Colon (tissue), 2 donors: ENCODE data around the gene DNMT3L.
"Not testable (repeated sequence)": the region's sequence is repeated elsewhere in the genome, so short reads cannot be mapped to it uniquely, and the experiment has no call there.

Source experiments
- FAIRE-seq: peaks from 2 replicates; lab custom pipeline; 2012; peaks lifted over from hg19 to GRCh38; lab: Jason Lieb, UNC
- donor health status: control.
- donor health status: control.

The DNMT3L gene

DNA sequence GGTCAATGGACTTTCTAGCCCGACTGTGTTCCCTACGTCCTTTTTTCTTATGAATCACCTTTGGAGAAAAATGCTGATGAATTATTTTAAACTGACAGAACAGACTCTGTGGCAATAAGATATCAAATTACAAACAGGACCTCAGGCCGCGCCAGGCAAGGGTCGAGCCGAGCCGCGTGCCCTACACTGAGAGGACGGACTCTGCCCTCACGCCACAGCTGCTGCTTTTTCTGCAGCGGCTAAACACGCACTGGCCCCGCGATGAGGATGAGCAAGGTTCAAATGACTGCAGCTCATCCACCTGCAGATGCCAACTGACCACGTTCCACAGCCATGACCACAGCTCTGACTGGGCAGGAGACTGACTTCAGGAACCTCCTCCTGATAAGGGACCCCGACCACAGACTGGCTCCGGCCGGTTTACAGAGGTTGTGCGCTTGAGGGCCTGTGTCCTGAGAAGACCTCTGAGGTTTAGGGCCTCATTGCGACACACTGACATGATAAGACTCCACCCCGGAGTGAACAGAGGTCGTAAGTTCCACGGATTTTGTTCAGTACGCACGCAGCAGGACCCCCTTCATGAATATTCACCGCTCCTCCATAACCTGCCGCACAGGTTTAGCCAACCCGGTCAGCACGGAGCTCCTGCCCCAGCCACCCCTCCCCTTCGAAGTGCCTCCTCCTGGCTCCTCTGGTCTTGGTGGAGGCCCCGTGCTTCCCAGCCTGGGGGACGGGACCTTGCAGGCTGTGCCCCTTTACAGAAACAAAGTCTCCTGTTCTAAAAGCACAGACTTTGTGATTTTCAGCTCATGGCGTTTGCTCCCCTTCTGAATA is 12.3 kb downstream of the DNMT3L start:
- FAIRE-seq = not testable (repeated sequence)

DNA sequence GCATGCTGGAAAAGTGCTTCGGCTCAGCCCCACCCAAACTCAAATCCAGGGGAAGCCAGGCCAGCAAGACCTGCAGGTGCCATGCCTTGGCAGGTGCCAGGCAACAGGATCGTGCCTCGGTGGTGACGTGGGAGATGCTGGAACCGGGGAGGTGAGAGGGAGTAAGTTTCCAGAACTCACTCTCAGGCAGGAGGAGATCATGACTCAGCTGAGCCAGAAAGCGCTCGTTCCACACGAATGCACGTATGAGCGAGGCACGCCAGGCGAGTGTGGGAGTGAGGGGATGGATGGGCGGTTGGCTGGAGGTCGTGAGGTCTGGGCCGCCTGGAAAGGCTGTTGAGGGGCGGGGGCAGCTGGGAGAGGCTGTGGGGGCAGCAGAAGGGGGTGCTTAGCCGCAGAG is 13.8 kb downstream of the DNMT3L start:
- not testable (repeated sequence) for FAIRE-seq

DNA sequence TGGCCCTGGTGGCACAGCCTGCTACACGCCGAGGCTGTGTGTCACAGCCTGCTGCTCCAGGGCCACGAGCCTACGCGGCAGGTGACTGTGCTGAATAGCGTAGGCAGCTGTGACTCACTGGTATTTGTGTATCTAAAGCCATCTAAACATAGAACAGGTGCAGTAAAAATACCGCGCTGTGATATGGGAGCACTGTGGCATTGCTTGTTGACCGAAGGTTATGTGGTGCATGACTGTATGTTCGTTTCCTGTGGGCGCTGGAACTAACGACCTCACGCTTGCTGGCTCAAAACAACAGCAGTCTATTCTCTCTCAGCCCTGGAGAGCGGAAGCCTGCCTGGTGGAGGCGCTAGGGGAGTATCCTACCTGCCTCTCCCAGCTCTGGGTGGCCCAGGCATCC is 17.7 kb downstream of the DNMT3L start:
- peak; percentile 57 for FAIRE-seq

DNA sequence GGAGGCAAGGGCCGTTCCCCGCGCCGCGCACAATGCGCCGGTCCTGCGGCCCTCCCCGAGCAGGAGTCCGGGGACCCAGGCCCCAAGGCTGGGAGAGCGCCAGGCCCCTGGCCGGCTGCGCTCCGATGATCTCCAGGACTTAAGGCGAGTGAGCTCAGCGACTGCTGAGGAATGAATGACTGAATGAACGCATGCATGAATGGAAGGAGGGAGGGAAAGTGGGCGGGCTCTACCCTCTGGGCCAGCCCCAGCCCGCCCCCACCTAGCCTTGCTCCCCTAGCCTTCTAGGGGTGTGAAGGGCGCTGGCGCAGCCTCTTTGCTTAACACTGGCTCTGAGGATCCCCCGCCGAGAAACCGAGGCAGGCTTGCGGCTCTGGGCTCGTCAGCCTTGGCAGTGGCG is 20.4 kb downstream of the DNMT3L start:
- FAIRE-seq = not testable (repeated sequence)

DNA sequence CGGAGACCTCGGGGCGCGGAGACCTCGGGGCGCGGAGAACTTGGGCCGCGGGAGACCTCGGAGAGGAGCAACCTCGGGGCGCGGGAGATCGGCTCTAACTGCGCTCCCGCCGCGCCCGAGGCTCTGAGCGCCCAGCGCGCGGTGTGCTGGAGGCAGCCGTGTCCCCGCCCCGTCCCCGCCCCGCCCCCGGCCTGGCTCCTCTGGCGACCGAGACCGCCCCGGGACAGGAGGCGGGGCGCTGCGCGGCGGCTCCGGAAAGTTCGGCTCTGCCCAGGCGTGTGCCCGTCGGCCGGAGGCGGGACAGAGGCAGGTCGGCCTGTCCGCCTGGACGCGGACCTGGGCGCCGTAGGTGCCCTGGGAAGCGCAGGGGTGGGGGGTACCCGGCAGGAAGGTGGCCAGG is 20.9 kb downstream of the DNMT3L start, which contains the start of gene ICOSLG:
ICOSLG (minus strand) TSS at position 102 of the 400 bp plus-strand sequence. CDS start 126 bp downstream, outside the sequence.
- not testable (repeated sequence) for FAIRE-seq

DNA sequence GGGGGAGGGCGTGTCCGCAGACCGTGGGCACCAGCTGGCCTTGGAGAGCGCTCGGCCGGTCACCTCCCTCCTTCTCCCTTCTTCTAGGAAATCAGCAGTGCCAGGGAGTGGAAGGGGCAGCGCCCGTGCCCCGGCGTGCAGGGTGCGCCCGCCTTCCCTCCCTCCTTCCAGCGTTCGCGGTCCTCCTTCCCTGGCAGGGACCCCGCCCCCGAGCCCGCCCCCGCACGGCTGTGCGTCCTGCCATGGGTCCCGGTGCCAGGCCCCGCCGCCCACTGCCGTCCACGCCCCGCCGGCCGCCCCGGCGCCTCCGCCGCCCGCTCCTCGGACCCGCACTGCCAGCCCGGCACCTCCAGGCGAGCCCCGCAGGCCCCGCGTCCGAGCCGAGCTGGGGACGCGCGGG is 21.3 kb downstream of the DNMT3L start:
- FAIRE-seq = not testable (repeated sequence)

DNA sequence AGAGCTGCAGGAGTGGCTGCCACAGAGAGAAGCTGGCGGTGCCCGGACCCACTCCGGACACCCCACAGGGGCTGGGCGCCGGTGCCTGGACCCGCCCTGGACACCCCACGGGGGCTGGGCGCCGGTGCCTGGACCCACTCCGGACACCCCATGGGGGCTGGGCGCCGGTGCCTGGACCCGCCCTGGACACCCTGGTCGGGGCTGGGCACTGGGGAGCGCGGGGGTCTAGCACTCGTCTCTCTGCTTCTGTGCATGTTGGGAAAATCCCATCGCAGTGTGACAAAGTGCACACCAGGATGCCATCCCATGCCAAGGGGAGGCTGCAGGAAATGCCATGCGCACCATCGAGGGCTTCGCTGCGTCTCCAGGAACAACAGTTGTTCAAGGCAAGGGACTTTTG is 32.1 kb downstream of the DNMT3L start:
- FAIRE-seq = not testable (repeated sequence)

DNA sequence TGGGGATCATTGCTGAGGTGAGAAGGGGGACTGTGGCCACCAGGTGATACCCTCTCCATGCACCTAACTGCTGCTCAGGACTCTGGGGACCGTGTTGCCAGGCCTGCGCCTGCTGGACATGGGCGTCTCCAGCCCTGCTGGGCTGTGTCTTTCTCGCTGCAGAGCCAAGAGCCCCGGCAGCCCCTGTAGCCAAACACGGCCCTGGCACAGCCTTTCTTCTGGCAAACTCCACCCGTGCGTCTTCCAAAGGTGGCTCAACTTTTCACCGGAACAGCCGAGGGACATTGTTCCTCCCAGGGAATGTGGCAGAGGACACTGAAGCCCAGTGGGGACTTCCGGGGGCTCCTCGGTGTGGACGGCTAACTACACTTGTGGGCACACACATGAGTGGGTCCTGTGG is 33.6 kb downstream of the DNMT3L start:
- FAIRE-seq = not testable (repeated sequence)

DNA sequence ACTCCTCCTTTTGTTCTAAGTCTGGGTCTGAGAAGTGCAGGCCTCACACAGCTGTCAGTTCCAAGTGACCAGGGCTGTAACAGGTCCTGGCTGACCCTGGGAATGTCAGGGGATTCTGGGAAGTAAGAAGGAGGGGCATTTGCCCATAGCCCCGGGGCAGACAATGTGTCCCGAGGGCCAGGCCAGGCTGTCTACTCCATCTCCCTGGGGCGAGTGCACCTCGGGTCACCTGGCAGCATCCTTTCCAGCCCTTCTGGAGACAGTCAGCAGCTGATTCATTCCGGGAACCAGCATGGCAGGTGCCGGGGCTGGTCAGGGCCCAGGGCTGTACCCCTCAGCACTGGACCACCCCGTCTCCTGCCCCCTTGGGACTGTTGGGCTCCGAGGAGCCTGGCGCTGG is 34.1 kb downstream of the DNMT3L start:
- not testable (repeated sequence) for FAIRE-seq

DNA sequence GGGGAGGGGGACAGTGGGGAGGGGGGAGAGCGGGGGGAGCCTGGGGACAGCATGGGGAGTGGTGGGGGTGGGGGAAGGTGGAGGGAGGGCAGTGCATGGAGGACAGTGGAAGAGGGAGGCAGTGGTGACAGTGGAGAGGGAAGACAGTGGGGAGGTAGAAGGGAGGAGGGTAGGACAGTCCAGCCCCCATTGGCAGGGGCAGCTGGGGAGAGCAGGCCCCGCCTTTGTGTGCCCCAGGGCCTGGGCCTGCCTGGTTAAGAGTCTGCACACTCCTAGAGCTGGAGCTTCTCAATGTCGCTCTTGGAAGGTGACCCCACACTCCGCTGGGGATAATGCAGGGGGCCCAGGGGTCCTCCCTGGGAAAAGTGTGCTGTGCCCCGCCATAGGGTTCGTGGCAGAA is 36.1 kb downstream of the DNMT3L start:
- FAIRE-seq = not testable (repeated sequence)

DNA sequence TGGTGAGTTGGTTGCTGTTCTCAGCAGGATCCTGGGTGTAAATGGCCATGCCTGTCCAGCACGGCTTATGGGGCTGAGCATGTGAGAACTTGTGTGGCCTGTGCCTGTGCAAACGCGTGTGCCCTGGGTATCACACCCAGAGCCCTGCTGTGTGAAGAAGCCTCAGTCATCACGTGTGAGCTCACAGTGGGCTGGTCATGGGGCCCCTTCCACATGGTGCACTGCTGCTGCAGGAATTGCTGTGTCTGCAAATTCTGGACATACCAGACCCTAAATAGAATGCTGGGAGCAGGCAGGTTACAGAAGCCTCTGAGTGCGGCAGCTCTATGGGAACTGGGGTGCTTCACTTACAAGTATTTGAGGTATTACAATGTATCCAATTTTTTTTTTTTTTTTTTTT is 38.4 kb downstream of the DNMT3L start:
- not testable (repeated sequence) for FAIRE-seq

DNA sequence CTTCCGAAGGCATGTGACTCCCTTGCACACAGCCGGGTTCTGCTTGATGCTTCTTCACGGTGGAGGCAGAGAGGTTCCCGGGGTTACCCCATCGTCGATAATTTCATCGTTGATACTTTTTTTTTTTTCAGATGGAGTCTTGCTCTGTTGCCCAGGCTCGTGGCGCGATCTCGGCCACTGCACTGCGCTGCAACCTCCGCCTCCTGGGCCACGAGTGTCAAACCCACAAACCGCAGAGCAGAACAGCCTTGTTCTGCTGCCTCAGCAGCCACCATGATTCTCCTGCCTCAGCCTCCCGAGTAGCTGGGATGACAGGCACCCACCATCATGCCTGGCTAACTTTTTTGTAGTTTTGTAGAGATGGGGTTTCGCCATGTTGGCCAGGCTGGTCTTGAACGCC is 41.0 kb downstream of the DNMT3L start:
- not testable (repeated sequence) for FAIRE-seq

DNA sequence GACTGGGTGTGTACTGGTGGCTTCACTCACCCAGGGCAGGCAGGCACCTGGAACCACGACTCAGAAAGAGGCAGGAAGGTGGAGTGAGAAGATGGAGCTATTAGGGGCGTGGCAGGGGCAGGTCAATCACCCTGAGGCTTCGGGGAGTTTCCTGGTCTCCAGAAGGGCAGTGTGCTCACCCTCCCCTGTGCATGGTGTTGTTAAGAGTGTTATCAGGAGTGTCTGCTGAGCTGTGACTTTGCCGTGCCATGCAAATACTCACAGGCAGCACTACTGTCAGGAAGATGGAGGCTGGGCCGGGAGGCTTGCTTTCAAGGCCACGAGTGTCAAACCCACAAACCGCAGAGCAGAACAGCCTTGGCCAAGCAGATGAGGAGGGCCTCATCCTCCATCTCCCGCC is 43.2 kb downstream of the DNMT3L start:
- FAIRE-seq = not testable (repeated sequence)

DNA sequence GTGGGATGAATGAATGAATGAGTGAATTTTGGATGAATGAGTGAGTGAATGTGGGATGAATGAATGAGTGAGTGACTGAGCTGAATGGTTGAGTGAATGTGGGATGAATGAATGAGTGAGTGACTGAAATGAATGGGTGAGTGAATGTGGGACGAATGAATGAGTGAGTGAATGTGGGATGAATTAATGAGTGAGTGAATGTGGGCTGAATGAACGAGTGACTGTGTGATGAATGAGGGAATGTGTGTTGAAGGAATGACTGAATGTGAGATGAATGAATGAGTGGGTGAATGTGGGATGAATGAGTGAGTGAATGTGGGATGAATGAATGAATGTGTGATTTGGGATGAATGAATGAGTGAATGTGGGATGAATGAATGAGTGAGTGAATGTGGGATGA is 49.7 kb downstream of the DNMT3L start:
- not testable (repeated sequence) for FAIRE-seq

DNA sequence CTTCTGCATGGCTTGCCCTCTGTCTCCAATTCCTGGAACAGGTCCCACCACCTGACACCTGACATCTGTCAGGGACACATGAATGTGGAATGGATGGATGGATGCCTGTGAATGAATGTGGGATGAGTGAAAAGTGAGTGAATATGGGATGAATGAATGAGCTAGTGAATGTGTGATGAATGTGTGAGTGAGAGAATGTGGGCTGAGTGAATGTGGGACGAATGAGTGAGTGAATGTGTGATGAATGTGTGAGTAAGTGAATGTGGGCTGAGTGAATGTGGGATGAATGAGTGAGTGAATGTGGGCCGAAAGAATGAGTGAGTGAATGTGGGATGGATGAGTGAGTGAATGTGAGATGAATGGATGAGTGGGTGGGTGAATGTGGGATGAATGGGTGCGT is 50.1 kb downstream of the DNMT3L start:
- FAIRE-seq = not testable (repeated sequence)

DNA sequence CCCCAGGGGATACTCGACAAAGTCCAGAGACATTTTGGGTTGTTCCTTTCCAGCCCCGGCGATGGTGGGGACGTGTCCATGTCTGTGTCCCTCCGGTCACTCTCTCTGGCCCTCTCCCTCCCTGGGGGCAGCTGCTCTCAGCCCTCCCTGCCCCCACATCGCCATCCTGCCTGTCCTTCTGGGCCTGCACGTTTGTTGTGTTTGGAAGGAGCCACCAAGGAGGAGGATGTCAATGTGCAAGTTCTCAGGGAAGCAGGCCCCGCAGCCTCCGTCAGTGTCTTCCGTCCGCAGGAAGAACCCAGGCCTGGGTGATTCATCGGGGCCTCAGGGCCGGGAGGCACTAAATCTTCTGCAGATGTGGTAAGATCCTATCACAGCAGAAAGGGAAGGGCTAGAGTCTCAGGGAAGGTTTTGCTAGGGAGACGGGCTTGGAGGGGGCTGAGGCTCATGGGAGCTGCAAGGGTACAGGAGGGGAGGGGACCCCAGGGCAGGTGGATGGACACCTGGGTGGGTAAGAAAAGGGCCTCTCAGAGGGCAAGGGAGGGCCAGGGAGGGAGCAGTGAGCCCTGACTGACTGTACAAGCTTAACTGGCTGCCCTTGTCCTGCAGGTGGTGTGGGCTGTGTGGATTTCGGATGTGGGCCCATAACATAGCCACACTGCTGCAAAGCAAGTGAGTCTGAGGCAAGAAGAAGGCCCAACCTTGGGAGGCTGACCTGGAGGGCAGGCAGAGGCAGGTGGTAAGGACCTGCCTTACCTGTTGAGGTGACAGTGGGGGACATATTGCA is 53.6 kb downstream of the DNMT3L start:
- FAIRE-seq = not testable (repeated sequence)

DNA sequence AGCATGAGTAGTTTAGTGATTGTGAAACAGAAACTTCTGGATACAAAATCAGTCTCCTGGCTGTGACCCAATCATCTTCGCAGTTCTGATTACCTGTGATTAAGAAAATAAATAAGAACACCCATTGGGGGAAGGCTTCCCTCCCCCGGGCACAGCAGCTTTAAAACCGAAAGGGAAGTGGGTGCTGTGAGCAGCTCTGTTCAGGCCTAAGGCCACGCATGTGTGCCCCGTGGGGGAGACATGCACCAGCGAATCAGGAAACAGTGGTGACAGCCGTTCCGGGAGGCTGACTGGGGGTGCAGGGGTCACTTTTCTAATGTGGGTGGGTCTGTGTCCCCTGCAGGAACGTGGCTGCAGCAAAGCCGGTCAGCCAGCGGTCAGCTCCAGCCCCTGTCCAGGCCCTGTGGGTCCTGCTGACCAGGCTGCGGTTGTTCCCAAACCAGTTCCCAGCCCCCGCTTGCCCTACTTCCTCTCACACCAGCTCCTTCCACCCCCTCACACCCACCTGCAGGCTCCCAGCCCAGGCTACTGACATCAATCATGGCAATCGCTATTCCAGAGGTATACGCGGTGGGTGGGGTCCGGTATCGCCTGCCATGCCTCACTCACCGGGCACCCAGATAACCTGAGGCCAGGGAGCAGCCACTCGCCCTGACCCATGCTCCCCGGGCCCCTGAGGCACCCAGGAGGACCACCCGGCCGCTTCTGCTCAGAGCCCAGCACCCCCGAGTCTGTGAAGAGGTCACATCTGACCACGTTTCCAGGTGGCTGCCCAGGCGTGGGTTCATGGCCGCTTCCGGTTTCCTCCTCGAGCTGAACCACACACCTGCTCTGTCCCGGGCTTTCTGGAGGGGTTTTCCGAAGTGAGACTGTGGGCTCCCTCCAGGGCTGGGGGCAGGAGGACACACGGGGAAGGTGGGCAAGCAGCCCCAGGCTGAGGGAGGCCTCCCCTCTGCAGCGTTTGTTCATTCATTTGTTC is 54.7 kb downstream of the DNMT3L start:
- not testable (repeated sequence) for FAIRE-seq

DNA sequence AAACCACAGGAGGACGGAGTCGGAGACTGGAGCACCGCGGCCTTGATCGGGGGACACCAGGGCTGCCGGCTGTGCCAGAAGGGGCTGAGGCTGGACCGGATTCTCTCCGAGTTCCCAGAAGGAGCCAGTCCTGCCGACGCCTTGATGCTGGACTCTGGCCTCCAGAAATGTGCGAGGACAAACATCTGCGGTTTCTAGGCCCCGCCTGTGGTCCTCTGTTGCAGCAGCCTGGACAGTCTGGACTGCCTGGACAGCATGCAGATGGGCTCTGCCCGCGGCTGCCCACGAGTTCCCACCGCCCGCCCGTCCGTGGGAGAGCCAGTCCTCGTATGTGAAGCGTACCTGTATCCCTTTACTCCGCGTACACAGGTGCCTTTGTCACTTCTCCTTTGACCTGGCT is 55.5 kb downstream of the DNMT3L start:
- FAIRE-seq = not testable (repeated sequence)

DNA sequence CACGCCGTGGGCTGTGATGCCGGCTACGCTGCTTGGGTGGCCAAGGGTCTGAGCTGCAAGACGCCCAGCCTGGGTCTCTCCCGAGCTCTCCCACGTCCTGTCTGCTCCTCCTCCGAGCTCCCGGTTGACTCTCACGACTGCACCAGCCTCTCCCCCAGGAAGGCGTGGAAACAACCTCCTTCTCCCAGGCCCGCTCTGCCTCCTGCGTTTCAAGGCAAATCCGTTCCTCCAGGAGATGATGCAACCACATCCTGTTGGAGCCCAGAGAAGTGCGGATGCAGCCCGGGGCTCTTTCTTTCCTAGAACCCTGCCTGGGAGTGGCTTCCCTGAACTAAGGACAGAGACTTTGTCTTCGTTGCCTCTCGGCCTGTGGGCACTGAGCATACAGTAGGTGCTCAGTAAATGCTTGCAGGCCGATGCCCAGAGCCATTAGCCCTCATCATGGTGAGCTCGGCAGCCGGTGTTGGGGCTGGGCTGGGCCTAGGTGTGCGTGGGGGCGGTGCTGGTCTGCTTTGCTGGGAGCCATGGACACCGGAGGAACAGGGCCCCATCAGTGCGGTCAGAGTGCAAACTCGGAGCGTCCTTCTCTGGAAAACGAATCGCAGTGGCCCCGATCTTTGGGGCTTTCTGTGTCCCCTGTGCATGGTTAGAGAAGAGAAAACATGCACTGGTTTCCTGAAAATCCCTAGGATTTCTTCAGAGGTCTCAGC is 59.0 kb downstream of the DNMT3L start:
- FAIRE-seq = not testable (repeated sequence)

DNA sequence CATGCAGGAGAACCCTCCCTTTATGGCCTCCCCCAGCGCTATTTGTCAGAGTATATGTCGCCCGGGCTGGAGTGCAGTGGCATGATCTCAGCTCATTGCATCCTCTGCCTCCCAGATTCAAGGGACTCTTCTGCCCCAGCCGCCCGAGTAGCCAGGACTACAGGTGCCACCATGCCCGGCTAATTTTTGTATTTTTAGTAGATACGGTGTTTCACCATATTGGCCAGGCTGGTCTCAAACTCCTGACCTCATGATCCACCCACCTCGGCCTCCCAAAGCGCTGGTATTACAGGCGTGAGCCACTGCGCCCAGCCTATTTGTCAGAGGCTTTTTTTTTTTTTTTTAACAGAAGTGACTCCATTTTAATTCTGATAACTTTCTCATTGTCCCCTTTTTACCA is 61.7 kb downstream of the DNMT3L start:
- not testable (repeated sequence) for FAIRE-seq

DNA sequence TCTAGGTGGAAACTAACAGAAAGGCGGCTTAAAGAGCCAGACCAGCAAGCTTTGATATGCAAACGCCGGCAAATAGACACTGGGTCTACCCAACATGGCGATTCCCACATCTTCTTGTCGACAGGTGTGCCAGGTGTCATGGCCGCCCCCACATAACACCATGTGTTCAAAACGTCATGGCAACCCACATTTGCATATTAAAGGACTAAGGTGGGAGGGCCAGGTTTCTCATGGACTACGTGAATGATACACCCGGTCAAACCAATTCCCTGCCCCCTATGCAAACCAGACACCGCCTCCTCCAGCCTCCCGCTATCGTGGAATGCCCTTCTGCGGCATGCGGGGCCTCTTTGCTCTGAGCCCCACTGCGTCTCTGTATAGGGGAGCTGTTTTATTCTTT is 62.2 kb downstream of the DNMT3L start:
- FAIRE-seq = no peak
